GM23338 (cell line): ENCODE measurements around the gene SGMS2.

Experiments
- CREB1 ChIP-seq: fragments of 250-450 bp; sonication (Bioruptor Pico); IDR thresholded peaks from 2 replicates; pipeline ENCODE4 v1.5.0; 2020; ENCODE audit warnings: low read depth, mild to moderate bottlenecking, moderate library complexity
- POLR2AphosphoS5 ChIP-seq: IDR thresholded peaks from 2 replicates; pipeline ENCODE4 v1.6.1; 2016; ENCODE audit warnings: antibody characterized with exemption, low read depth
- TF ChIP-seq, protein P1 (sequence below), 2 experiments: fragments of 200-600 bp in 1 of 2; sonication (generic) in 1 of 2; conservative IDR thresholded peaks; 2 replicates each; pipeline versions ENCODE4 v1.5.1 to v1.6.1; 2016 to 2017; ENCODE audit warnings: antibody characterized with exemption in 2 of 2, low read depth in 2 of 2, mild to moderate bottlenecking in 2 of 2, moderate library complexity in 1 of 2

DNA sequence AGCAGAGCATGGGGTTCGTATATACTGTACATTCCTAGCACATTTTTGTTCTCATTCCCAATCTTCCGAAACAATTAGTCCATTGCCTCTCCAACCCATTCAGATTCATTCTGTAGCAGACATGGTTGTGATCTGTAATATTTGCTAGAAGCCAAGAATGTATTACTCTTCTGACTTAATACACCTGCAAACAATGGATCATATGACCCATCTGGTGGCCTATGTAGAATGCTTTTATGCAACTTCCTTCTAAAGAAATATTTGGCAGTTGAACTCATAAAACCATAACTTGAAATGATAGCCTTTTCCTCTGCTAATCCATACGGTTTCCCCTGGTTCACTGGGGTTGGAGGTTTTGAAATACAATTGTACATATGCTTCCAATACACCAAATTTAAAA lies 32.8 kb upstream of the SGMS2 start:
- TF ChIP-seq, protein P1, sequence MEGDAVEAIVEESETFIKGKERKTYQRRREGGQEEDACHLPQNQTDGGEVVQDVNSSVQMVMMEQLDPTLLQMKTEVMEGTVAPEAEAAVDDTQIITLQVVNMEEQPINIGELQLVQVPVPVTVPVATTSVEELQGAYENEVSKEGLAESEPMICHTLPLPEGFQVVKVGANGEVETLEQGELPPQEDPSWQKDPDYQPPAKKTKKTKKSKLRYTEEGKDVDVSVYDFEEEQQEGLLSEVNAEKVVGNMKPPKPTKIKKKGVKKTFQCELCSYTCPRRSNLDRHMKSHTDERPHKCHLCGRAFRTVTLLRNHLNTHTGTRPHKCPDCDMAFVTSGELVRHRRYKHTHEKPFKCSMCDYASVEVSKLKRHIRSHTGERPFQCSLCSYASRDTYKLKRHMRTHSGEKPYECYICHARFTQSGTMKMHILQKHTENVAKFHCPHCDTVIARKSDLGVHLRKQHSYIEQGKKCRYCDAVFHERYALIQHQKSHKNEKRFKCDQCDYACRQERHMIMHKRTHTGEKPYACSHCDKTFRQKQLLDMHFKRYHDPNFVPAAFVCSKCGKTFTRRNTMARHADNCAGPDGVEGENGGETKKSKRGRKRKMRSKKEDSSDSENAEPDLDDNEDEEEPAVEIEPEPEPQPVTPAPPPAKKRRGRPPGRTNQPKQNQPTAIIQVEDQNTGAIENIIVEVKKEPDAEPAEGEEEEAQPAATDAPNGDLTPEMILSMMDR (conservative IDR thresholded peaks at IDR 0.05; ENCODE audit: low read depth in 2 of 2), result no peak
- TF ChIP-seq POLR2AphosphoS5 (no peak), CREB1 (no peak)
